ENCODE data around the gene ARPC1B.
"Not testable (repeated sequence)": the region's sequence is repeated elsewhere in the genome, so short reads cannot be mapped to it uniquely, and the experiment has no call there.

The ARPC1B gene

DNA sequence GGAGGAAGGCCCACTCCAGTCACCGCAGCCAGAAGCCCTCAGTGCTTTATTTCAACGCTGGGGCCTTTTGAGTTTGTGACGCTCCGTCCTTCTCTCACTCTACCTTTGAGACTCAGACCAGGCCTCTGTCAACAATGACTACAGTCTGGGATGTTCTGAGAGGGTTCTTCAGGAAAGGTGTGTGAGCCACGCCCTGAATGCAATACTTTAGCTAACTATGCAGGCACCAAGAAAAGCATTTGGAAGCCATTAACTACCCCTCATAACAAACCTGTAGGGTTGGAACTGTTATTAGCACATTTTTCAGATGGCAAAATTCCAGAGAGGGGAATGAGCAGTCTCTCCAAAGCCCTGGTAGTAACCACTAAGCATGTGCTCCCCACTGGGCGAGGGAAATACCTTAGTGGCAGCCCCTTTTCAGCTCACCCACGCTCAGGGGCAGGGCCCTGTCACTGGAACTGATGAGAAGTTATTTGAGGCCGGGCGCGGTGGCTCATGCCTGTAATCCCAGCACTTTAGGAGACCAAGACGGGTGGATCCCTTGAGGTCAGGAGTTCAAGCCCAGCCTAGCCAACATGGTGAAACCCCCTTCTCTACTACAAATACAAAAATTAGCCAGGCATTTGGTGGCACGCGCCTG is 5.7 kb upstream of the ARPC1B start:
- DNase-seq (ENCODE audit: low read depth in 2 of 2) = no peak

DNA sequence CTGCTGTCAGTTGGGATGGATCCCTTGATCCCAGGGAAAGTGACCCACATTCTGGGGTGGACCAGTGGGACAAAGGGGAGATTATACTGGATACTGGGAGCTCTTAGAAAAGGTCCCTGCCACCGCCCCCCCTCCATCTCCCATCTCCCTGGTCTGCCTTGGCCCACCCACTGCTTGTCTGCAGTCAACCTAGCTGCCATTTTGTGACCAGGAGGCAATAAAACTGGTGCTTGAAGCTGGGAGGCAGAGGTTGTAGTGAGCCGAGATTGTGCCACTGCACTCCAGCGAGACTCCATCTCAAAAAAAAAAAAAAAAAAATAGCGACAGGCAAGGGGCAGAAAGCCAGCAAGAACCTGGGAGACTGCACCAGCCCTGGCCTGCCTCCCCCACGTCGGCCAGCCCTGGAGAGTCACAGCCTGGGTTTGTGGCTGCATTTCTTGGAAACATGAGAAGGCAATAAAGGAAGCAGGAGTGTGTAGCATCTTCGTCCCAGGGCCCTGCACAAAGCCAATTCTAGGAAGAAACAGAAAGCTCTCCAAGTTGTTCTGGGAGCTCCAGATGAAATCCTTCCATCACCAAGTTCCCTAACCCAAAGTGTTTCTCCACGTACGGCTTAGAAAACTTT is 4.7 kb upstream of the ARPC1B start:
- no peak for DNase-seq (ENCODE audit: low read depth in 2 of 2)

DNA sequence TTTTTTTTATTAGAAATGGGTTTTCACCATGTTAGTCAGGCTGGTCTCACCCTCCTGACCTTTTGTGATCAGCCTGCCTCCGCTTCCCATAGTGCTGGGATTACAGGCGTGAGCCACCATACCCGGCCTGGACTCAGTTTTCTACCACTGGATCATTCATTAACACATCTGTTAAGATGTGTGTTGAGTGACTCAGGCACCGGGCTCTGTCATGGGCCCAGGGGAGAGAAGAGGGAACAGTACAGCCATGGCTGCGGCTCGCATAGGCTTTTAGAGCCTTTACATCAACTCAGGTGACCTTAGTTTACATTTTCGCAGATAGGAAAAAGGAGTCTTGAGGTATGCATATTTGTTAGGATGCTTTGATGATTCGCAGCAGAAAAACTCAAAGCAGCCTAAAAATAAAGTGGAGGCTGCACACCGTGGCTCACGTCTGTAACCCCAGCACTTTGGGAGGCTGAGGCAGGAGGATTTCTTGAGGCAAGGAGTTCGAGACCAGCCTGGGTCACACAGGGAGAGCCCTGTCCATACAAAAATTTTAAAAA is 3.1 kb upstream of the ARPC1B start:
- no peak for DNase-seq (ENCODE audit: low read depth in 2 of 2)

DNA sequence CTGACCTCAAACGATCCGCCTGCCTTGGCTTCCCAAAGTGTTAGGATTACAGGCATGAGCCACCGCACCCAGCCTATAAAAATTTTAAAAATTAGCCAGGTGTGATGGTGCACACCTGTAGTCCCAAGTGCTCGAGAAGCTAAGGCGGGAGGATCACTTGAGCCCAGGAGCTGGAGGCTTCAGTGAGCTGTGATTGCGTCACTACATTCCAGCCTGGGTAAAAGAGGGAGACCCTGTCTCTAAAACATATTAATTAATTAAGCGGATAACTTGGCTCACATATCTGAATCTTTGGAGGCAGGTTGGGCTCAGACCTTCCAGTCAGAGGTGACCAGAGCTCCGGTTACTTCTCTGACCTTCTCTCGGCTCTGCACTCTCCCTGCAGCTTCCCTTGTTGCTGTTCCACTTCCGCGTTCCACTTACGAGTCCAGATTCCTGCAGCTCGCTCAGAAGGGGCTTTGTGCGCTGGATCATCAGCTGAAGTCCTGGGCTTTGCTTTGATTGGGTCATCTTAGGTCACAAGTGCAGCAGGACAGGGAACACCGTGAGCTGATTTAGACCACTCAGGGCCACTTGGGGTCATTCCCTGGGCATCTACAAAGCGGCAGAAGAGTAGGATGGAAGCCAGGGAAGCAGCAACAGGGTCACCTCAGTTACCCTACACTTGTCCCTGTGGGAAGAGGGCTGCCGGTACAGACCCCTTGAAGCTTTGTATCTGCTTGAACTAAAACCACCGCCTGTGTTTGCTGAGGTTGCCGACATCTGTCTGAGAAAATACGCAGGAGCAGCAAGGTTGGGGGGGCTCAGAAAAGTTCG is 2.0 kb upstream of the ARPC1B start:
- DNase-seq (ENCODE audit: low read depth in 2 of 2) = no peak

DNA sequence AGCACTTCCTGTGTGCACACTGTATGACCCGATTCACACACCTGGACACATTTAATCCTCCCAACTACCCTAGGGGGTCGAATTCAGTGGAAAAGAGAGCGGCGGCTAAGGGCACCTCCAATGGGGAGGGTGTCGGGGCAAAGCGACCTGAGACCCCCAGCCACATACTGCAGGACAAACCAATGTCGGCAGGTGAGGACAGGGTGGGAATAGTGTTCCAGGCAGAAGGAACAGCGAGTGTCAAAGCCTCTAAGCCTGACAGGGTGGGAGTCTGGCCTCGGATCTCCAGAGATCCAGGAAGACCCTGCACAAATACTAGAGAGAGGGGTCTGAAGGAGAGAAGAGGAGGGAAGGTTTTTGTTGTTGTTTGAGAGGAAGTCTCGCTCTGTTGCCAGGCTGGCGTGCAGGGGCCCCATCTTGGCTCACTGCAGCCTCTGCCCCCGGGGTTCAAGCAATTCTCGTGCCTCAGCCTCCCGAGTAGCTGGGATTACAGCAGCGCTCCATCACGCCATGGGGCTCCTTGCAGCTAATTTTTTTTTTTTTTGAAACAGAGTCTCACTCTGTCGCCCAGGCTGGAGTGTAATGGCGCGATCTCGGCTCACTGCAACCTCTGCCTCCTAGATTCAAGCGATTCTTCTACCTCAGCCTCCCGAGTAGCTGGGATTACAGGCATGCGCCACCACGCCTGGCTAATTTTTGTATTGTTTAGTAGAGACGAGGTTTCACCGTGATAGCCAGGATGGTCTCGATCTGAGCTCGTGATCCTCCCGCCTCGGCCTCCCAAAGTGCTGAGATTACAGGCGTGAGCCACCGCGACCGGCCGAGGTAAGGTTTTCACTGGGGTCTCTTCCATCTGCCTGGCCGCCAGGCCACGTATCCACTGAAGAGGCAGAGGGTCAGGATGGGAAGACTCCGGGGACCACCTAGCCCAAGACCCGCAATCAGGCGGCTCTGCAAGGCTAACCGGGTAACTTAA is 1.2 kb upstream of the ARPC1B start:
- no peak for DNase-seq (ENCODE audit: low read depth in 2 of 2)

DNA sequence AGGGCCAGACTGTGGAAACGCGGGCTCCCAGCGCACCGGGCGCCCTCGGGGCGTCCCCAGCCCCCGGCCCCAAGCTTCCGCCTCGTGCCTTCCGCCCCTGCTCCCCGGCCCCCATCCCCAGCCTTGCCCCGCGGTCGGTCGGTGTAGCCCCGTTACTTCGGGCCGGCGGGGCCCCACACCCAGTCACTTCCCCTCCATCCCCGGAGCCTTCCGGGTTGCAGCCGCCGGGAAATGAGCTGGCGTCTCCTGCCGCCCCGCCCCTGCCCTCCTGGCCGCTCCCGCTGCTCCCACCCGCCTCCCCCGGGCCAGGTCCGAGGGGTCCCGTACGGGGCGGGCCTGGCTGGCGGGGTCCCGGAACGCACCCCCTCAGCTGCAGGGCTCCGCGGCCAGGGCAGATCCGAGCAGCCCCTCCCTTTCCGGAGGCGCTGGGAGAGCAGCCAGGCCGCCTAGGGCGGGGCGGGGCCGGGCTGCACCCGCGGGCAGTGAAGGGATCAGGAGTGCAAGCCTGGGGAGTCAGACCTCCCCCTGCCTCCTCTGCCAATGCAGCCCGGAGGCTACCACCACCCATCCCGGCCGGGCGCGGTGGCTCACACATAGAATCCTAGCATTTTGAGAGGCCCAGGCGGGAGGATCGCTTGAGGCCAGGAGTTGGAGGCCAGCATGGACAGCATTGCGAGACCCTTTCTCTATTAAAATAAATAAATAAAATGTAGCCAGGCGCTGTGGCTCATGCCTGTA is 709 bp downstream of the ARPC1B start:
- DNase-seq (ENCODE audit: low read depth in 2 of 2) = peak in 1 of 2 donors; percentile 39

DNA sequence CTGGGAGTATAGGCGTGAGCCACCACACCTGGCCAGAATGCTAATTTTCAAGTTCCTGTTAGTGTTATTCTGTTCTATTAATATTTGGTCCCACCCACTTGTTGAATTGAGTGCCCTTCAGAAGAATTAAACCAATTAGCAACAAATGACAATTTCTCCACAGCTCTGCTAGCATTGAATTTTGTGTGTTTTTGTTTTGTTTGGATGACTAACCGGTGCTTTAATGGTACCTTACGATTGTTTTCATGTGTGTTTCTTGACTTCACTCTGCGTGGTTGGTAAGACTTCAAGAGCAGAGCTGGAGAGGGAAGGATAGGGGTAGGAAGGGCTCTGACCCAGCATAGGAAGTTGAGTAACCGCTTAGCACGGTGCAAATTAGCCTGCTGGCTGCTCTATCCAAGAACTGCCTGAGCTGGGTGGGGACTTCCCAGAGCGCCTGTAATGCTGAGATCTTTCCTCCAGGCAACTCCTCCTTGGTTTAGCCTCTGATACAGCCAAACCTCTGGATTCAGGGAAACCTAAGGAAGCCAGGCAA is 4.6 kb downstream of the ARPC1B start:
- DNase-seq (ENCODE audit: low read depth in 2 of 2) = no peak

DNA sequence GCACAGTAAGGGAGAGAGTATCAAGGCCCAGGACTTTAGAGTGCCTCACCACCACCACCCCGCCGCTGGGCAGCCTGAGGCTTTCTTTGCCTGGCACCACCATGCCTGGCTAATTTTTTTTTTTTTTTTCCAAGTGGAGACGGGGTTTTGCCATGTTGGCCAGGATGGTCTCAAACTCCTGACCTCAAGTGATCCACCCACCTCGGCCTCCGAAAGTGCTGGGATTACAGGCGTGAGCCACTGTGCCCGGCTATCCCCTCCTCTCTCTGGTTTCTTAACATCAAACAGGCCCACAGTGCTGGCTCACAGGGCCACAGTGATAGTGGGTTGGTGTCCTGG is 5.1 kb downstream of the ARPC1B start:
- DNase-seq (ENCODE audit: low read depth in 2 of 2) = not testable (repeated sequence)

DNA sequence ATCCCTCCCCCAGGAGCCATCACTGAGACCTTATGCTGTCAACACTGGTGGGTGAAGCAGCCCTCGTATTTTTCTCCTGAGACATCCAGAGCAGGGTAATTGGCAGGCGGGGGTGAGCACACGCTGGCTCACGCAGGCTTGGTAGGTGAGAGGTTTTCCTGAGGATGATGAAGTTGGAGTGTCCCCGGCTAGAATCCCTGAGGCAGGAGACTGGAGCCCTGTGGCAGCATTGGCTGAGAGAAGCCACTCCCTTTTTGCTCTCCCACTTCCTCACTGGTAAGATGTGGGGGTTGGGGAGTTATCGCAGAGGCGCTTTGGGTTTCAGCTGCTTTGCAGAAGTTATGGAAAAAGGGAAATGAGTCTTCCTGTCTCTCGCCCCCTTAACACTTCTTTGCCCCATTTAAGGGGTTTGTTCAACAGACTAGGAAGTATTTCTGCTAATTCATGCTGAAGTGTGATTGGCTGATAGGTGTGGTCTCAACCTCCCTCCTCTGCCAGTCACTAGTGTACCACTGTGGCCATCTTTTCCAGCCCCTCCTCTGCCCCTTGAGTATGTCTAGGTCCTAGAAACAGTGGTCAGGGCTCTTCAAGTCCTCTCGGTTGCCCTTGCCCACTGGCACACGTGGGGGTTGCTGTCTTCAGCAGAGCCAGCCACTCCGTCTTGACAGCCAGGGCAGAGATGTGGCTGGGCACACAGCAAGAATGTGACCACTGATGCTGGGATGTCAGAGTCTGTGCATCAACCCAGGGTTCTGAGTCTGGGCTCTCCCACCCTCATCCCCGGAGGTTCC is 5.7 kb downstream of the ARPC1B start:
- DNase-seq (ENCODE audit: low read depth in 2 of 2) = no peak

DNA sequence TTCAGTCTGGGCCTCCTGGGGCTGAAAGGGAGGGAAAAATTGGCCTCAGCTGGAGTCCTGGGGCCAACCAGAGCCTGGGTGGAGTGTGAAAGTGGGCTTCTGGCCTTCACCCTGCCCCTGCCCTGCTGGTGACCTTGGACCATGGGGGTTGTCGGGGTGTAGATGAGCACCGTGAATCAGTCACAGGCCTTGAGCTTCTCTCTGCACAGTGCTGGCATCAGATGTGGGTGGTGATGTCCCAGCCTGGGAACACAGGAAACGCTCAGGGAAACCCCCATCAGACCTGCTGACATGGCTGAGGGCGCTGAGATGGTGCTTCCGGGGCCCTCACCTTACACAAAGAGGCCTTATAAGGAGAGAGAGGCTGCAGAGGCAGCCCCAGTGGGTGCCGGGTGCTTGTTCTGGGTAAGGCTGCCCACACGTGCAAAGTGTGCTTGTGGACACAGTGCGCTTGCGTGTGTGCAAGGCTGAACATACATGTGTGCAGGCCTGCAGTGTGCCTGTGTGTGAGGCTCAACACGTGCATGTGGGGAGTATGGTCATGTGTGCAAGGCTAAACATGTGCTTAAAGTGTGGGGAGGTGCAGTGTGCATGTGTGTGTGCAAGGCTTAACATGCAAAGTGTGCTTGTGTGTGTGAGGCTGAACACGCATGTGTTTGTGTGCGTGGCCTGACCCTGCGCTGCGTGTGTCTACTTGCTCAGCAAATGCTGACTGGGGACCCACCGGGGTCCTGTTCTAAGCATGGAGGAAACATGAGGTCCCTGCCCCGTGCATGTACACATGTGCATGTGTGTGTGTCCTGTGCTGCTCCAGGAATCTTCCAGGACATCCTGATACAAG is 6.5 kb downstream of the ARPC1B start:
- peak; percentile 73 to 75 for DNase-seq (ENCODE audit: low read depth in 2 of 2)

DNA sequence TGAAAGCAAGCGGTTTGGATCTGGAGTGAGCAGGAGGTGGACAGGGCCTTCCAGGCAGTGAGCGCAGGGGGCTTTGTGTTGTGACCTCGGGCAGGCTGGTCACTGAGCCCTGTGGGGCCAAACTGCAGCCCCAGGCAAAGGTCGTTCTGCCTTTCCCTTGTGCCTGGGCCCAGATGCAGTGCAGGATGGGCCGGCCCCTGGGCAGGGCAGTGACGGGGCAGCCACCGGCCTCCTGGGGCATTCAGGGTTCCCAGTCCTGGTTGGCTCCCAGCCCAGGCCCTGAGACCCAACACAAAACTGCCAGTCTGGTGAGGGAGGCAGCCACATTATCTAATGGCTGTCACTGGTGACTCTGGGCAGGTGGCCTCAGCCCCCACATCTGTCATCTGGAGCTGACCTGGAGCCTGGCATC is 7.1 kb downstream of the ARPC1B start:
- DNase-seq (ENCODE audit: low read depth in 2 of 2) = no peak

DNA sequence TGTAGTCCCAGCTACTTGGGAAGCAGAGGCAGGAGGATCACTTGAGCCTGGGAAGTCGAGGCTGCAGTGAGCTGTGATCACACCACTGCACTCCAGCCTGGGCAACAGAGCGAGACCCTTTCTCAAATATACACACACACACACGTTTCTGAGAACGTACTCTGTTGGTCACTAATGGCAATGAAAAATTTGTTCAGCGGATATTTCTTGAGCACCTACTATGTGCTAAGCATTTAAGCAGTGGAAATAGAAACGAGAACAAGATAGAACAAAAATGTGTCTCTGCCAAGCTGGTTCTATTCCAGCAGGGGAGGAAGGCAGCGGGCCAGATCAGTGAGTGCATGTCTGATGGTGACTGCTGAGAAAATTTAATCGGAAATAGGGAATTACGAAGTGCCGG is 8.7 kb downstream of the ARPC1B start:
- DNase-seq (ENCODE audit: low read depth in 2 of 2) = no peak

DNA sequence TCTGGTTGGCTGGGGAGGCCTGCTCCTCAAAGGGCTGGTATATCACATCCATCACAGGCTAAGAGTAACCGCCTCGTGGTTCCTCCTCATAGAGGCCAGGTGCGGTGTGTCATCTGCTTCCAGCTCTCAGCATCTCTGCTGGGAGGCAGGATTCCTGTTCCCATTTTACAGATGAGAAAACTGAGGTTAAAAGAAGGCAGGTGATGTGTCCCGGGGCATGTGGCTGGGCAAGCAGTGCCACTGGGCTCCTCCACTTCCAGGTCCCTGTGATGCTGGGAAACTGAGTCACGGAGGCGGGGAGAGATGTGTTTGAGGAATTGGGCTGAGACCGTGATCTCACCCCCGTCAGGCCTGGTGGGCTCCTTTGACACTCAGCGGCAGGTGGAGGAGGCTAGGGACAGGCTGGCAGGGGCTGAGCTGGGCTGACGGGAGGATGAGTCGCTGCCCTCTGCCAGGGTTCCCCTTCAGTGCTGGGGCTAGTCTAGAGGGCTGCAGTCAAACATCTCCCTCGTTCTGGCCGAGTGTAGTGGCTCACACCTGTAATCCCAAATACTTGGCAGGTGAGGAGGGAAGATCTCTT is 9.4 kb downstream of the ARPC1B start:
- no peak for DNase-seq (ENCODE audit: low read depth in 2 of 2)

DNA sequence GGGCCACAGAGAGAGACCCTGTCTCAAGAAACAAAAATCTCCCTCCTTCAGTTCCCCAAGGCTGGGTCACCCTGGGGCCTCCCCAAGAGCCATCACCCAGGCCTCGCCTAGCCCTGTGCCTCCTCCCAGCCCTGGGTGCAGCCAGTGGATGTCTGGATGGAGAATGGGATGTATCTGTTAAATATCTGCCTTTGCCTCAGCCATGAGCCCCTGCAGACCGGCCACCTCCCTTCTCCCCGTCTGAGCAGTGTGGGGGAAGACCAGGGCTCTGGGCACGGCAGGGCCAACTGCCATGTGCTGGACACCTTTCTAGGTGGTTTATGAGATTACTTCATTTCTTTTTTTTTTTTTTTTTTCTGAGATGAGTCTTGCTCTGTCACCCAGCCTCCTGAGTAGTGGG is 10.0 kb downstream of the ARPC1B start:
- no peak for DNase-seq (ENCODE audit: low read depth in 2 of 2)

DNA sequence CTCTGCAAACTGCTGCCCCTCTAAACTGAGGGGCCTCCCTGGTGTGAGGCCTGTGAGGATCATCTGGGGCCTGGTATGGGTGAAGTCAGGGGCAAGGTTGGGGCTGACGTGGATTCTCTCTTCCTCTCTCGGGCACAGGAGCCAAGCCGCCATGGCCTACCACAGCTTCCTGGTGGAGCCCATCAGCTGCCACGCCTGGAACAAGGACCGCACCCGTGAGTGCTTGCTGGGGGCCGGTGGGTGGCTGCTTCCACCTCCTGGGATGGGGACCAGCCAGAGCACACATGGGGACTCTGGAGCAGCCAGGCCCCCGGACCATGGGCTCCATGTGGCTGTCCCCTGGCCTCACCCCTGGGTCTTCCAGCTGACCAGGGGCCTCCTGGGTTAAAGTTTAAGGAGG is 11.0 kb downstream of the ARPC1B start:
- DNase-seq (ENCODE audit: low read depth in 2 of 2) = no peak

DNA sequence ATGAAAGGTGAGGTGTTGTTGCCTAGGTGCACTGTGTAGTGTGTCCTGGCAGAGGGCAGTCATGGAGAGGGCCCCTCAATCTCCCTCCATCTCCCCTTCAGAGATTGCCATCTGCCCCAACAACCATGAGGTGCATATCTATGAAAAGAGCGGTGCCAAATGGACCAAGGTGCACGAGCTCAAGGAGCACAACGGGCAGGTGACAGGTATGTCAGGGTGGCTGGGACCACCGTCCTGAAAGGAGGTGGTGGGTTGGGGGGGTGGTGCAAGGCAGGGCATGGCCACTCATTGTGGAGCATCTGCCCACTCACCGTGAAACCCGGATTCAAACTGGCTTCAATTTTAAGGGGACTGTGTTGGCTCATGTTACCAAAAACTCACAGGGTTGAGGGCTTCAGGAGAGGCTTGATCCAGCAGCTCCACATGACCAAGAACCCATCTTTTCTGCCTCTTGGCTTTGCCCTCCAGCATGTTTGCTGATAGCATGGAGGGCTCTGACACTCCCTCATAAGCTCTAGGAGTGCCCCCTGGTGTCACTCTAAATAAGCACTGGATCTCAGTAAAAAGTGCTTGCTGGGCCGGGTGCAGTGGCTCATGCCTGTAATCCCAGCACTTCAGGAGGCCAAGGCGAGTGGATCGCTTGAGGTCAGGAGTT is 12.2 kb downstream of the ARPC1B start:
- no peak for DNase-seq (ENCODE audit: low read depth in 2 of 2)

DNA sequence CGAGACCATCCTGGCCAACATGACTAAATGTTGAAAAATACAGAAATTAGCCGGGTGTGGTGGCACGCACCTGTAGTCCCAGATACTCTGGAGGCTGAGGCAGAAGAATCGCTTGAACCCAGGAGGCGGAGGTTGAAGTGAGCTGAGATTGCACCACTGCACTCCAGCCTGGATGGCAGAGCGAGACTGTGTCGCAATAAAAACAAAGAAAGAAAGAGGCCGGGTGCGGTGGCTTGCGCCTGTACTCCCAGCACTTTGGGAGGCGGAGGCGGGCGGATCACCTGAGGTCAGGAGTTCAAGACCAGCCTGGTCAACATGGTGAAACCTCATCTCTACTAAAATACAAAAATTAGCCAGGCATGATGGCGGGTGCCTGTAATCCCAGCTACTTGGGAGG is 12.7 kb downstream of the ARPC1B start:
- DNase-seq (ENCODE audit: low read depth in 2 of 2) = not testable (repeated sequence)

DNA sequence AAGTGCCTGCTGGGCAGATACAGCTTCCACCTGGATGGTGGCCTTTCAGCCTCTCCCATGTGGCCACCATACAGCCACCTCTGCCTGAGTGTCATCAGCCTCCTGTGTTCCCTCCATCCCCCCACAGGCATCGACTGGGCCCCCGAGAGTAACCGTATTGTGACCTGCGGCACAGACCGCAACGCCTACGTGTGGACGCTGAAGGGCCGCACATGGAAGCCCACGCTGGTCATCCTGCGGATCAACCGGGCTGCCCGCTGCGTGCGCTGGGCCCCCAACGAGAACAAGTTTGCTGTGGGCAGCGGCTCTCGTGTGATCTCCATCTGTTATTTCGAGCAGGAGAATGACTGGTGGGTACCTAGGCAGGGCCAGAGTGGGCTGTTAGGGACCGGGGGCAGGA is 13.4 kb downstream of the ARPC1B start:
- DNase-seq (ENCODE audit: low read depth in 2 of 2) = no peak
